Nephron progenitor cell (in vitro differentiated cells): ENCODE measurements around the gene FANK1.

Experiments used
- DNase-seq: peaks from one replicate; pipeline ENCODE4 v3.0.0; 2021
- H3K27ac Mint-ChIP-seq: 2 replicates; pipeline ENCODE4 v1.8.0; 2021; ENCODE audit warnings: mild to moderate bottlenecking, moderate library complexity, mixed read lengths
- H3K27me3 Mint-ChIP-seq: 2 replicates; pipeline ENCODE4 v1.8.0; 2021; ENCODE audit warnings: mild to moderate bottlenecking, low read depth, mixed read lengths; ENCODE audit not compliant: poor library complexity
- H3K36me3 Mint-ChIP-seq: 2 replicates; pipeline ENCODE4 v1.8.0; 2021; ENCODE audit warnings: low read depth, mixed read lengths
- H3K4me1 Mint-ChIP-seq: 2 replicates; pipeline ENCODE4 v1.8.0; 2021; ENCODE audit warnings: mixed read lengths
- H3K4me3 Mint-ChIP-seq: 2 replicates; pipeline ENCODE4 v1.8.0; 2021; ENCODE audit warnings: mild to moderate bottlenecking, moderate library complexity, mixed read lengths
- H3K9me3 Mint-ChIP-seq: 2 replicates; pipeline ENCODE4 v1.8.0; 2021; ENCODE audit warnings: mild to moderate bottlenecking, moderate library complexity, mixed read lengths
- TF ChIP-seq, protein P1 (sequence below): fragments of 200-600 bp; sonication (generic); IDR thresholded peaks from 2 replicates; pipeline ENCODE4 v1.5.0; 2021; ENCODE audit warnings: antibody characterized with exemption

The FANK1 gene

DNA sequence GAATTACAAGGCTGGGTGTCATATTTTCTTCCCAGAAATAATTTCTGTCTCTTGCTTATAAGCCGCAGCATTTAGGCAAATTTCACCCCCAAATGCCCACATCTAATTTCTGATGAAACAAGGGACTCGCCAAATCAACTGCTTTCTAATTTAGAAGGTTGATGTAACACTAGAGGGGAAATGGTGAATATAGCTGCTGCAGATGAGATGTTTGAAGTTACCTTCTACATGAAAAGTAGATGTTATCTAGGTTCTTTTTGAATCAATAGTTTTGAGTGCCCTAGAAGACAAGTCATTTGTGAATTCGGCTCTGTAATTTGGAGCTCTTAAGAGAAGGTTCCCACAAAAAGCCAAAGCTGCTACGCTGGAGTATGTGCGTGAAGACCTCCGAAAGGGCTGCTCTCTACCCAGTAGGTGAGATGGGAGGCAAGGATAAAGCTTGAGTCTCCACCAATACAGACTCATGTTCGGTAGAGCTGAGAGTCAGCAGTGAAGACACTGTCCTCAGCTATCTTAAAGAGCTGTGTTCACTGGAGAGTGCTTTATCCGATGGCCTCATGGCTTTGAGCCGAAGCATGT is 99.5 kb downstream of the FANK1 start:
- Mint-ChIP-seq H3K27me3 (peaks cover 8% of the 10 kb centered on the region), H3K4me1 (peaks cover 30% of the 10 kb centered on the region), H3K36me3 (peaks cover 4% of the 10 kb centered on the region), H3K9me3 (peaks cover 4% of the 10 kb centered on the region), H3K27ac (no peak overlapping the region), H3K4me3 (no peak overlapping the region)
- DNase-seq: no peak
- TF ChIP-seq, protein P1, sequence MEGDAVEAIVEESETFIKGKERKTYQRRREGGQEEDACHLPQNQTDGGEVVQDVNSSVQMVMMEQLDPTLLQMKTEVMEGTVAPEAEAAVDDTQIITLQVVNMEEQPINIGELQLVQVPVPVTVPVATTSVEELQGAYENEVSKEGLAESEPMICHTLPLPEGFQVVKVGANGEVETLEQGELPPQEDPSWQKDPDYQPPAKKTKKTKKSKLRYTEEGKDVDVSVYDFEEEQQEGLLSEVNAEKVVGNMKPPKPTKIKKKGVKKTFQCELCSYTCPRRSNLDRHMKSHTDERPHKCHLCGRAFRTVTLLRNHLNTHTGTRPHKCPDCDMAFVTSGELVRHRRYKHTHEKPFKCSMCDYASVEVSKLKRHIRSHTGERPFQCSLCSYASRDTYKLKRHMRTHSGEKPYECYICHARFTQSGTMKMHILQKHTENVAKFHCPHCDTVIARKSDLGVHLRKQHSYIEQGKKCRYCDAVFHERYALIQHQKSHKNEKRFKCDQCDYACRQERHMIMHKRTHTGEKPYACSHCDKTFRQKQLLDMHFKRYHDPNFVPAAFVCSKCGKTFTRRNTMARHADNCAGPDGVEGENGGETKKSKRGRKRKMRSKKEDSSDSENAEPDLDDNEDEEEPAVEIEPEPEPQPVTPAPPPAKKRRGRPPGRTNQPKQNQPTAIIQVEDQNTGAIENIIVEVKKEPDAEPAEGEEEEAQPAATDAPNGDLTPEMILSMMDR: no peak

DNA sequence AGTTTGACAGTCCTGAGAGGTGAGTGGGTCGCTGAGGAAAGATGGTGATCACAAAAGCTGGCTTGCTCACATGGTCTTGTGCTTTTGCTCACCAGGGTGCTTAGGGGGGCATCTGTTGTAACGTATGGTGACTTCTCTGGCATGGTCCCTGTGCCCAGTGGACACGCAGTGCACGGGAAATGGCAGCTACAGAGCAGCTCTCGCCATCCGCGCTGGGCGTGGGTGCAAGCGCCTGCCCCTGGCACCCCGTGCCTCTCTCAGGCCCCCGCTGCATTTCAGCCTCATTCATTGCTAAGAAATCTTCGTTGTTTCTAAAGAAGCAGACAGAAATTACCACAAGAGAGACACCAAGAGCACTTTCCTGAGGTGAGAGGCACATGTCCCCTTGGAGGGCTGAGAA is 101.2 kb downstream of the FANK1 start:
- peaks cover 20% of the 10 kb centered on the region for H3K4me1 Mint-ChIP-seq
- no peak overlapping the region for H3K27ac Mint-ChIP-seq
- H3K9me3 Mint-ChIP-seq: no peaks in the 10 kb centered on the region
- no peak for DNase-seq
- TF ChIP-seq, protein P1: no peak
- no peaks in the 10 kb centered on the region for H3K36me3 Mint-ChIP-seq
- H3K4me3 Mint-ChIP-seq: no peak overlapping the region
- peaks cover 8% of the 10 kb centered on the region for H3K27me3 Mint-ChIP-seq

DNA sequence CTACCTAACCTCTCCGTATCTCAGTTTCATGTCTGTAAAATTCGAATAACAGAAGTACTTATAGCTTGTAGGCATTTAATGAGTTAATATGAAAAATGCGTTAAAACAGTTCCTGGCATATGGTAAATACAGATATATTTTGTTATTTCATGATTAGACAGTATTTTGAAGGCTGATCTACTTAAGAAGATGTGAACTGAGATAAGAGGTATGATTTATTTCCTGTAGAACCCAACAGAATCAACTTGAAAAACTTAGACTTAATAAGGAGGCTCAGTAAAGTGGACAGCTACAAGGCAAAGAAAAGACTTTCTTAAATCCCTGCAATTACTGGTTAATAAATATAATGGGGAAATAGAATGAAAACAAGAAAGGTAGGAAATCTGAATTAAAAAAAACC is 103.3 kb downstream of the FANK1 start:
- H3K4me1 Mint-ChIP-seq: peaks cover 10% of the 10 kb centered on the region
- TF ChIP-seq, protein P1: no peak

DNA sequence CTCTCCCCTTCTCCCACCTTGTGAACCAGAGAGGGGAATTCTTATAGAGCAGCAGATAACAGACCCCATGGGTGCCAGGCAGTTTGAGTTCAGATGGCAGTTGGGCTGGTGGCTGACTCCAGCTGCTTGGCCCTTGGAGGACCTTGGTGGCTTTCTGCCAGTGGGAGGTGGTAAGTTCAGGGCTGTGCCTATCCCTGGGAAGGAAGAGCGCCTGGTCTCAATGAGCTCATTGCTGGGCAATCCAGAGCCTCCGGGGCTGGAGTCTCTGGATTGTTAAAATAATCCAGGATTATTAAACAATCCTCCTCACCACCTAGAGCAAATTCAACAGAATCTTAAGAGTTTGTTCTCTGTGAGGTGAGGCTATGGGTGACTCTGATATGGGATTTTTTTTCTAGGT is 105.2 kb downstream of the FANK1 start:
- Mint-ChIP-seq H3K27me3 (no peaks in the 10 kb centered on the region), H3K9me3 (no peaks in the 10 kb centered on the region), H3K4me3 (no peak overlapping the region), H3K4me1 (no peaks in the 10 kb centered on the region), H3K27ac (no peak overlapping the region), H3K36me3 (no peaks in the 10 kb centered on the region)
- DNase-seq: no peak
- TF ChIP-seq, protein P1: no peak

More for the DNA sequence above, 103.3 kb downstream of the FANK1 start:
- no peak for DNase-seq
- no peaks in the 10 kb centered on the region for H3K9me3 Mint-ChIP-seq
- H3K36me3 Mint-ChIP-seq: no peaks in the 10 kb centered on the region
- peaks cover 7% of the 10 kb centered on the region for H3K27me3 Mint-ChIP-seq
- no peak overlapping the region for H3K4me3 Mint-ChIP-seq
- H3K27ac Mint-ChIP-seq: no peak overlapping the region

DNA sequence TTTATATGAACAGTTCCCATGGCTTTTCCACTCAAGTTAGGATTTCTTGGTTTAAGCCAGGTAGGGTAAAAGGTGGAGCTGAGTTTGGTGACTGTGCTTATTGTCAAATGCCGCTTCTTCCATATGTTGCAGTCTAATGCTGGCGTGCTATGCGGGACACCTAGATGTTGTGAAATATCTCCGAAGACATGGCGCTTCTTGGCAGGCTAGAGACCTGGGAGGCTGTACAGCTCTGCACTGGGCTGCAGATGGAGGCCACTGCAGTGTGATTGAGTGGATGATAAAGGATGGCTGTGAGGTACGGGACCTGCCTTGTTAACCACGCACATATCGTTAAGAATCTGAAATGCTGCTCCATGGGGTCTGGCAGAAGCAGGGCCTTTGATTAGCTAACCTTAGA is 108.4 kb downstream of the FANK1 start:
- DNase-seq: no peak
- H3K9me3 Mint-ChIP-seq: no peaks in the 10 kb centered on the region
- H3K36me3 Mint-ChIP-seq: no peaks in the 10 kb centered on the region
- H3K27me3 Mint-ChIP-seq: no peaks in the 10 kb centered on the region
- H3K4me3 Mint-ChIP-seq: no peak overlapping the region
- no peak overlapping the region for H3K27ac Mint-ChIP-seq
- TF ChIP-seq, protein P1: no peak
- peaks cover 23% of the 10 kb centered on the region for H3K4me1 Mint-ChIP-seq

DNA sequence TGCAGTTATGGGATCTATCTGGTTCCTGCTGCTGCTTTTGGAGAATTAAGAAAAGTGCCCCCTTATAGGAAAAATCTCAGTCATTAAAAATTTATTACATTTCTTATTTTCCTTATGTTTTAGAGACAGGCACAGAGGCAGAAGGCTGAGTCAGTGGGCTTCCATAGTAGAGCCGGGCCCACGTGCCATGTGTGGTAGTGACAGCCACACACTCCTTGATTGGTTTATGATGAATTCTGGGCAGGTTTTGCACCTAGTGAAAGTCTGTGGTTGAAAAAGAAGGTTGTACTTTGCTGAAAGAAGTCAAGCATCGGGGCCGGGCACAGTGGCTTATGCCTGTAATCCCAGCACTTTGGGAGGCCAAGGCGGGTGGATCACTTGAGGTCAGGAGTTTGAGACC is 109.9 kb downstream of the FANK1 start:
- Mint-ChIP-seq H3K4me1 (peaks cover 27% of the 10 kb centered on the region), H3K9me3 (peaks cover 10% of the 10 kb centered on the region), H3K36me3 (peaks cover 8% of the 10 kb centered on the region), H3K4me3 (no peak overlapping the region), H3K27me3 (no peaks in the 10 kb centered on the region), H3K27ac (no peak overlapping the region)
- DNase-seq: no peak
- TF ChIP-seq, protein P1: no peak
